Upper lobe of left lung (tissue), 4 donors: ENCODE results near the gene NCBP3.

ENCODE experiments used
- POLR2AphosphoS5 ChIP-seq, 2 donors: sonication (generic); formaldehyde crosslinking; IDR thresholded peaks; one replicate each; pipeline ENCODE4 v1.5.1; 2017; ENCODE audit warnings: antibody characterized with exemption in 2 of 2
- TF ChIP-seq, protein P1 (sequence below), 6 experiments: fragments of 450-650 bp in 4 of 6; fragments of 200-600 bp in 2 of 6; sonication (generic) in 2 of 6; IDR thresholded peaks; one replicate each; pipeline ENCODE4 v1.5.1; 2016 to 2019; ENCODE audit warnings: antibody characterized with exemption in 6 of 6

DNA sequence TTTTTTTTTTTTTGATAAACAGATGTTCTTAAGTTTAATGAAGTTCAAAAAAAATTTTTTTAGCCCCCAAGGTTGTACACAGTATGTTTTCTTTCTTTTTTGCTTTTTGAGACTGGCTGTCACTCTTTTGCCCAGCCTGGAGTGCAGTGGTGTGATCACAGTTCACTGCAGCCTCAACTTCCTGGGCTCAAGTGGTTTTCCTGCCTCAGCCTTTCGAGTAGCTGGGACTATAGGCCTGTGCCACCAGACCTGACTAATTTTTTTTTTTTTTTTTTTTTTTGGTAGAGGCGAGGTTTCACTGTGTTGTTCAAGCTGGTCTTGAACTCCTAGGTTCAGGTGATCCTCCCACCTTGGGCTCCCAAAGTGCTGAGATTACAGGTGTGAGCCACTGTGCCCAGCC, 57.8 kb downstream of the NCBP3 start:
- TF ChIP-seq, protein P1, sequence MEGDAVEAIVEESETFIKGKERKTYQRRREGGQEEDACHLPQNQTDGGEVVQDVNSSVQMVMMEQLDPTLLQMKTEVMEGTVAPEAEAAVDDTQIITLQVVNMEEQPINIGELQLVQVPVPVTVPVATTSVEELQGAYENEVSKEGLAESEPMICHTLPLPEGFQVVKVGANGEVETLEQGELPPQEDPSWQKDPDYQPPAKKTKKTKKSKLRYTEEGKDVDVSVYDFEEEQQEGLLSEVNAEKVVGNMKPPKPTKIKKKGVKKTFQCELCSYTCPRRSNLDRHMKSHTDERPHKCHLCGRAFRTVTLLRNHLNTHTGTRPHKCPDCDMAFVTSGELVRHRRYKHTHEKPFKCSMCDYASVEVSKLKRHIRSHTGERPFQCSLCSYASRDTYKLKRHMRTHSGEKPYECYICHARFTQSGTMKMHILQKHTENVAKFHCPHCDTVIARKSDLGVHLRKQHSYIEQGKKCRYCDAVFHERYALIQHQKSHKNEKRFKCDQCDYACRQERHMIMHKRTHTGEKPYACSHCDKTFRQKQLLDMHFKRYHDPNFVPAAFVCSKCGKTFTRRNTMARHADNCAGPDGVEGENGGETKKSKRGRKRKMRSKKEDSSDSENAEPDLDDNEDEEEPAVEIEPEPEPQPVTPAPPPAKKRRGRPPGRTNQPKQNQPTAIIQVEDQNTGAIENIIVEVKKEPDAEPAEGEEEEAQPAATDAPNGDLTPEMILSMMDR (IDR thresholded peaks at IDR 0.05) = no peak
- TF ChIP-seq POLR2AphosphoS5 (IDR thresholded peaks at IDR 0.05) = no peak
